Measurements from ENCODE around the gene STIM1. TPM values are rescaled to one million over a fixed set of nuclear protein-coding genes. Genes with fewer than 3 reads are reported as not detected.
"Not testable (repeated sequence)": the region's sequence is repeated elsewhere in the genome, so short reads cannot be mapped to it uniquely, and the experiment has no call there.

STIM1 gene
- total RNA-seq, 1 experiment from 2014 or later = 55.1 TPM

DNA sequence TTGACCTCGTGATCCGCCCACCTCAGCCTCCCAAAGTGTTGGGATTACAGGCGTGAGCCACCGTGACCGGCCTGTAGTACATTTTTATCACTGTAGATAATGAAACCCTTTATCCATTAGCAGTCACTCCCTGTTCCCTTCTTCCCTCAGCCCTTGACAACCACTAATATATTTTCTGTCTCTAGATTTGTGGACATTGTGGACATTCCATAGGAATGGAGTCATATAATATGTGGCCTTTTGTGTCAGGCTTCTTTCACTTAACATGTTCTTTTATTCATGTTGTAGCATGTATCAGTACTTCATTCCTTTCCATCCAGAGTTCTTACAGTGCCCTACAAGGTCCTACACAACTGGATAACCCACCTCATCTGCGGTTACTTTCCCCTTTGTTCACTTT lies 269.7 kb downstream of the STIM1 start:
- ChIA-PET CTCF (no interaction called here), POLR2A (no interaction called here)
- peaks cover 2% of the 10 kb centered on the region; the same call in 1 of the 2 replicates for H3K36me3 ChIP-seq (ENCODE audit: control insufficient read depth, insufficient read depth, low read length)
- H3K4me3 ChIP-seq (ENCODE audit: low read depth, low read length) = no peak overlapping the region
- no peaks in the 10 kb centered on the region for H3K27me3 Mint-ChIP-seq (ENCODE audit: insufficient read depth, unreplicated experiment)
- no peak for DNase-seq
- no TSS peak for BruUV-seq (replicated peaks)
- H3K4me1 Mint-ChIP-seq (ENCODE audit: low read depth, unreplicated experiment) = no peaks in the 10 kb centered on the region
- H3K9me3 Mint-ChIP-seq (ENCODE audit: unreplicated experiment) = no peaks in the 10 kb centered on the region
- H3K27ac Mint-ChIP-seq (ENCODE audit: unreplicated experiment) = no peak overlapping the region
- TF ChIP-seq, protein P1, sequence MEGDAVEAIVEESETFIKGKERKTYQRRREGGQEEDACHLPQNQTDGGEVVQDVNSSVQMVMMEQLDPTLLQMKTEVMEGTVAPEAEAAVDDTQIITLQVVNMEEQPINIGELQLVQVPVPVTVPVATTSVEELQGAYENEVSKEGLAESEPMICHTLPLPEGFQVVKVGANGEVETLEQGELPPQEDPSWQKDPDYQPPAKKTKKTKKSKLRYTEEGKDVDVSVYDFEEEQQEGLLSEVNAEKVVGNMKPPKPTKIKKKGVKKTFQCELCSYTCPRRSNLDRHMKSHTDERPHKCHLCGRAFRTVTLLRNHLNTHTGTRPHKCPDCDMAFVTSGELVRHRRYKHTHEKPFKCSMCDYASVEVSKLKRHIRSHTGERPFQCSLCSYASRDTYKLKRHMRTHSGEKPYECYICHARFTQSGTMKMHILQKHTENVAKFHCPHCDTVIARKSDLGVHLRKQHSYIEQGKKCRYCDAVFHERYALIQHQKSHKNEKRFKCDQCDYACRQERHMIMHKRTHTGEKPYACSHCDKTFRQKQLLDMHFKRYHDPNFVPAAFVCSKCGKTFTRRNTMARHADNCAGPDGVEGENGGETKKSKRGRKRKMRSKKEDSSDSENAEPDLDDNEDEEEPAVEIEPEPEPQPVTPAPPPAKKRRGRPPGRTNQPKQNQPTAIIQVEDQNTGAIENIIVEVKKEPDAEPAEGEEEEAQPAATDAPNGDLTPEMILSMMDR (IDR thresholded peaks at IDR 0.05; ENCODE audit: insufficient read depth in 1 of 2, low read depth in 1 of 2, low read length in 1 of 2, severe bottlenecking in 1 of 2, unreplicated experiment in 1 of 2) = no peak
- H3K4me3 Mint-ChIP-seq (ENCODE audit: unreplicated experiment) = no peak overlapping the region
- H3K9me3 ChIP-seq = no peaks in the 10 kb centered on the region
- intact Hi-C loops (cut with micrococcal nuclease; ENCODE audit: unreplicated experiment) = no loop called here
- no peaks in the 10 kb centered on the region for H3K4me1 ChIP-seq
- peaks cover 81% of the 10 kb centered on the region for H3K36me3 Mint-ChIP-seq (ENCODE audit: insufficient read depth, unreplicated experiment)
- no peaks in the 10 kb centered on the region for H3K27me3 ChIP-seq (replicated peaks; ENCODE audit: control insufficient read depth, insufficient read depth, low read length)

DNA sequence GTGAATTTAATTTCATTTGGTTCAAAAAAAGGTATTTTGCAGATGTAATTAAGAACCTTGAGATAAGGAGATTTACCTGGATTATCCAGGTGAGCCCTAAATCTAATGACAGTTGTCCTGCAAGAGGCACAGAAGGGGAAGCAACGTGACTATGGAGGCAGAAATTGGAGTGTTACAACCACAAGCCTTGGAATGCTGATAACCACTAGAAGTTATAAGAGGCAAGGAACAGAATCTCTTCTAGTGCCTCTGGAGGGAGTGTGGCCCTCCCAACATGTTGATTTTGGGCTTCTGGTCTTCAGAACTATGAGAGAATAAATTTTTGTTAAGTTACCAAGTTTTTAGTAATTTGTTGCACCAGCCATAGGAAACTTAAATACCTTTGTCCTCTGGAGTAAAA lies 271.9 kb downstream of the STIM1 start:
- no peaks in the 10 kb centered on the region for H3K27me3 Mint-ChIP-seq (ENCODE audit: insufficient read depth, unreplicated experiment)

DNA sequence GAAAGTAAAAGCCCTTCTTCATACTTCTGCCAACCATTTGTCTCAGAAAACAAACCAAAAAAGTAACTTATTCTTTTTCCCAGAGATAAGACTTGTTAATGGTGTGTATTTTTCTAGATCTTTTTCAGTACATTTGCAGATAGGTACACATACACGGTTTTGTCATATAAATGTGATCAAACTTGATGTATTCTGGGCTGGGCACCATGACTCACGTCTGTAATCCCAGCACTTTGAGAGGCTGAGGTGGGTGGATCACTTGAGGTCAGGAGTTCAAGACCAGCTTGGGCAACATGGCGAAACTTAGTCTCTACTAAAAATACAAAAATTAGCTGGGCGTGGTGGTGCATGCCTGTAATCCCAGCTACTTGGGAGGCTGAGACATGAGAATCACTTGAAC lies 274.8 kb downstream of the STIM1 start:
- peaks cover 71% of the 10 kb centered on the region for H3K36me3 Mint-ChIP-seq (ENCODE audit: insufficient read depth, unreplicated experiment)
- H3K27me3 Mint-ChIP-seq (ENCODE audit: insufficient read depth, unreplicated experiment); POLR2A ChIA-PET; H3K36me3 ChIP-seq (ENCODE audit: control insufficient read depth, insufficient read depth, low read length); H3K4me3 Mint-ChIP-seq (ENCODE audit: unreplicated experiment); intact Hi-C loops (cut with micrococcal nuclease; ENCODE audit: unreplicated experiment); CTCF ChIA-PET; H3K4me3 ChIP-seq (ENCODE audit: low read depth, low read length); H3K4me1 Mint-ChIP-seq (ENCODE audit: low read depth, unreplicated experiment); H3K9me3 ChIP-seq; DNase-seq; H3K27ac Mint-ChIP-seq (ENCODE audit: unreplicated experiment); H3K27me3 ChIP-seq (replicated peaks; ENCODE audit: control insufficient read depth, insufficient read depth, low read length); BruUV-seq (replicated peaks); H3K9me3 Mint-ChIP-seq (ENCODE audit: unreplicated experiment): not testable (repeated sequence)
- peaks cover 13% of the 10 kb centered on the region for H3K4me1 ChIP-seq

More for the DNA sequence above, 271.9 kb downstream of the STIM1 start:
- Mint-ChIP-seq H3K36me3 (ENCODE audit: insufficient read depth, unreplicated experiment) (peaks cover 75% of the 10 kb centered on the region), H3K27ac (ENCODE audit: unreplicated experiment) (no peak overlapping the region), H3K9me3 (ENCODE audit: unreplicated experiment) (no peaks in the 10 kb centered on the region), H3K4me1 (ENCODE audit: low read depth, unreplicated experiment) (no peaks in the 10 kb centered on the region), H3K4me3 (ENCODE audit: unreplicated experiment) (no peak overlapping the region)
- TF ChIP-seq, protein P1 (IDR thresholded peaks at IDR 0.05; ENCODE audit: insufficient read depth in 1 of 2, low read depth in 1 of 2, low read length in 1 of 2, severe bottlenecking in 1 of 2, unreplicated experiment in 1 of 2) = no peak
- H3K9me3 ChIP-seq = no peaks in the 10 kb centered on the region
- H3K27me3 ChIP-seq (replicated peaks; ENCODE audit: control insufficient read depth, insufficient read depth, low read length) = no peaks in the 10 kb centered on the region
- intact Hi-C loops (cut with micrococcal nuclease; ENCODE audit: unreplicated experiment) = no loop called here
- H3K36me3 ChIP-seq (ENCODE audit: control insufficient read depth, insufficient read depth, low read length) = peaks cover 2% of the 10 kb centered on the region; the same call in 1 of the 2 replicates
- DNase-seq = no peak
- BruUV-seq (replicated peaks) = no TSS peak
- no peaks in the 10 kb centered on the region for H3K4me1 ChIP-seq
- ChIA-PET POLR2A (no interaction called here), CTCF (no interaction called here)
- no peak overlapping the region for H3K4me3 ChIP-seq (ENCODE audit: low read depth, low read length)

DNA sequence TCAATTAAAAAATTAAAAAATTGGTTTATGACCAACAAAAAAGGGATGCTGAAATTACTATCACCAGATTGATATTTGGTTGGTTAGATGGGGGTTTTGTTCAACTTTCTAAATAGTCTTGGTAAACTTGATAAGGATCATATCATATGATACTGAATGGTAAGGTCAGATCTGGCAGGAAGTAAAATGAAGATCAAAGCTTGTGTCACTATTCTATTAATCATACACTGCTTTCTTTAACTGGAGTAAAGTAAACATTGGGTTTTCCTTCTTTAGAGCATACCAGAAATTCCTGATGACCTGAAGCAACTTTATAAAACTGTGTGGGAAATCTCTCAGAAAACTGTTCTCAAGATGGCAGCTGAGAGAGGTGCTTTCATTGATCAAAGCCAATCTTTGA lies 279.3 kb downstream of the STIM1 start:
- Histone ChIP-seq H3K36me3 (ENCODE audit: control insufficient read depth, insufficient read depth, low read length) (peaks cover 3% of the 10 kb centered on the region), H3K4me3 (ENCODE audit: low read depth, low read length) (no peak overlapping the region), H3K4me1 (peaks cover 20% of the 10 kb centered on the region), H3K9me3 (no peaks in the 10 kb centered on the region; the same call in 1 of the 2 replicates), H3K27me3 (replicated peaks; ENCODE audit: control insufficient read depth, insufficient read depth, low read length) (no peaks in the 10 kb centered on the region)
- intact Hi-C loops (cut with micrococcal nuclease; ENCODE audit: unreplicated experiment) = no loop called here
- TF ChIP-seq, protein P1 (IDR thresholded peaks at IDR 0.05; ENCODE audit: insufficient read depth in 1 of 2, low read depth in 1 of 2, low read length in 1 of 2, severe bottlenecking in 1 of 2, unreplicated experiment in 1 of 2) = no peak
- peak in 1 of 2 experiments; percentile 17 for DNase-seq
- Mint-ChIP-seq H3K27ac (ENCODE audit: unreplicated experiment) (peak overlapping the region; percentile 48), H3K4me3 (ENCODE audit: unreplicated experiment) (peak overlapping the region; percentile 17), H3K9me3 (ENCODE audit: unreplicated experiment) (peaks cover 31% of the 10 kb centered on the region), H3K27me3 (ENCODE audit: insufficient read depth, unreplicated experiment) (no peaks in the 10 kb centered on the region), H3K36me3 (ENCODE audit: insufficient read depth, unreplicated experiment) (peaks cover 71% of the 10 kb centered on the region), H3K4me1 (ENCODE audit: low read depth, unreplicated experiment) (peaks cover 12% of the 10 kb centered on the region)
- CTCF ChIA-PET = no interaction called here
- POLR2A ChIA-PET = interaction anchor here (0.7 kb wide), 1 partner anchor 39 kb away, joined by 3 read pairs; no protein-coding TSS in a partner anchor
- BruUV-seq (replicated peaks) = no TSS peak

All from Caco-2 (cell line).